GM21367 (cell line): ENCODE data around the gene TAF1.
"Not testable (repeated sequence)": the region's sequence is repeated elsewhere in the genome, so short reads cannot be mapped to it uniquely, and the experiment has no call there.

Experiments
- ATAC-seq: cut with Tn5 transposase; IDR thresholded peaks from one replicate; pipeline ENCODE4 v1.9.1; 2021; ENCODE audit not compliant: unreplicated experiment

TAF1 gene

GRCh38 chrX:71502080-71502479 lies 135.9 kb downstream of the TAF1 start:
- not testable (repeated sequence) for ATAC-seq

- ATAC-seq, result no peak
These were observed 138.2 kb downstream of the TAF1 start for GRCh38 chrX:71504346-71504745.

GRCh38 chrX:71509289-71509688 lies 143.1 kb downstream of the TAF1 start:
- ATAC-seq, result no peak

- ATAC-seq, result no peak
These were observed 144.0 kb downstream of the TAF1 start for GRCh38 chrX:71510161-71510560.

GRCh38 chrX:71513731-71514130 lies 147.6 kb downstream of the TAF1 start:
- ATAC-seq, result not testable (repeated sequence)

GRCh38 chrX:71514367-71515037 lies 148.3 kb downstream of the TAF1 start:
- ATAC-seq, result no peak

GRCh38 chrX:71515038-71515396 lies 148.9 kb downstream of the TAF1 start:
- no peak for ATAC-seq
